D721Med (cell line): ENCODE measurements around the gene CTBP2.

Experiments
- DNase-seq: peaks from one replicate; pipeline ENCODE4 v3.0.0; 2011; ENCODE audit warnings: low spot score; ENCODE audit not compliant: insufficient read length
- FAIRE-seq: peaks from 2 replicates; lab custom pipeline; 2011; peaks lifted over from hg19 to GRCh38; lab: Jason Lieb, UNC
- CTCF ChIP-seq: IDR thresholded peaks from 2 replicates; pipeline ENCODE4 v1.5.1; 2012; ENCODE audit warnings: mild to moderate bottlenecking, control low read depth; ENCODE audit not compliant: insufficient read depth; ENCODE audit errors: missing control alignments

CTBP2 gene

DNA sequence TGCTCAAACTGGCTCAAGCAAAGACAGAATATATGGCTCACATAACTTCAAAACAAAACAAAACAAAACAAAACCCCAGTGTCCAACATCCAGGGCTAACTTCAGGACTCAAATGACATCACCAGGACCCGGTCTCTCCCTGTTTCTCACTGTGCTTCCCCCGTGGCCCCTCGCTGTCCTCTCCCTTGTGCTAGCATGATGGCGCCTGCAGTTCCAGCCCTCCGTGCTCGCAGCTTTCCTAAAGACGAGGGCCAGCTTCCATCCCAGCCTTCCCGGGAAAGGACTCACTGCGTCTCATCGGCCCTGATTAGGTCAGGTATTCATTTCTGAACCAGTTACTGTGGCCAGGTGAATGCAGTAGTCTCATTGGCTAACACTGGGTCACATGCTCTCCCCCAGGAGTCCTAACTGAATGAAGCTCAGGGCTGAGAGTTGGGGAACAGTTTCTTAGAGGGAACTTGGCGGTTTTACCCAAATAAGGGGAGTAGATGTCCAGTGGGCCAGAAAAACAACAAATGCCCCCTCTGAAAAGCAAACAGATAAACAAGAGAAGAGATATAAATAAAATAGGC lies 33.0 kb upstream of the CTBP2 start:
- no peak for TF ChIP-seq CTCF
- no peak for DNase-seq
- no peak for FAIRE-seq

GRCh38 chr10:125192620-125193019 lies 32.3 kb upstream of the CTBP2 start:
- FAIRE-seq: no peak
- no peak for DNase-seq
- no peak for TF ChIP-seq CTCF

GRCh38 chr10:125192005-125192404 lies 31.6 kb upstream of the CTBP2 start:
- DNase-seq: no peak
- TF ChIP-seq CTCF: no peak
- FAIRE-seq: no peak

DNA sequence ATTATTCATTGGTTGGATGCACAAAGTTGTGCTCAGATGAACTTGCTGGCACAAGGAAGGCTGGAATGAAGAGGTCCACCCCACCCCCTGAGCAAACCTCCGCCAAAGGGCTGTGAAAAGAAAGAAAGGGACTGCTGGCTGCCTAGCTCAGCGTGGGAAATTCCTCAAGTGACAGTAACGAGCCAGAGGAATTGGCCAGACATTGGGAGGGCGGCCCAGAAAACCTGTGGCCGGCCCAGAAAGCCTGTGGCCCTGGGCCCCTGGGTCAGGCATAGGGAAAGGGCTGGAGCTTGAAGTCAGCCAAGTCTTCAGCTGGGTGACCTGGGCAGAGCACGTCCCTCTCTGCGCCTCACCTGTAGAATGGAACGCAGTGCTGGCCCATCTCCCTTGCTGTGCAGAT lies 30.6 kb upstream of the CTBP2 start:
- no peak for TF ChIP-seq CTCF
- DNase-seq (no peak), FAIRE-seq (no peak)

DNA sequence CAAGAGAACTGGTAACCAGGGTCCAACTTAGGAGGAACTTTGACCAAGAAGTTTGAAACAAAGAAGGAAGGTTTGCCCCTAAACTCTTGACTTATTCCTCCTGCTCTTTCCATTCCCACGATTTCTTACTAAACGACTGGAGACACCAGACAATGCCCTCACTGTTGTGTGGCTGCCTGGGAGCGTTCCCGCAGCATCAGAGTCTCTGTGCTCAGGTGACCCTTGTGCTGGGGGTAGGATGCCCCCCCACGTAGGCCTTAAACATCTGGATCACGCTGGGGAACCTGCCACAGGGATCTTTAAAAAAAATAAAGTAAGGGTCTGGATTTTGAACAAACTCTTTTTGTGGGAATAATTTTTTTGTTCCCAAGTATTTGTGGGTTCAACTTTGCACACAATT lies 30.1 kb upstream of the CTBP2 start:
- FAIRE-seq: no peak

DNA sequence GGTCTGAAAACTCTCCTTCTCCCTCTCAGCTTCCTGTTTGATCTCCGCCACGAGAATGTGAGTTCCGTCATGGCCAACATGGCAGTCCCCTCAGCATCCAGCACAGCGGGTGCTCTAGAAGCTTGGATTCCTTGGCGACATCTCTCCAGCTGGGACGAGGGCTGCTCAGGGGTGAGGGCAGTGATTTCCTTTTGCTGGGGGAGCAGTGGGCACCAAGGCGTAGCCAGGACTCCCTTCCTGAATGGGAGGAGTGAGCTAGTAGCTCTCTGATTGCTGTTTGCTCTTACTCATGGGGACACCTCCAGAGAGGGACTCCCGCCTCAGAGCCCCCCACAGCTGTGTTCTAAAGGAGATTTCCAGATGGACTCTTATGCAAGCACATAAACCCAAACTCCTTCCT lies 28.8 kb upstream of the CTBP2 start:
- no peak for TF ChIP-seq CTCF
- FAIRE-seq: no peak
- DNase-seq: no peak

More for the DNA sequence above, 30.1 kb upstream of the CTBP2 start:
- no peak for TF ChIP-seq CTCF
- no peak for DNase-seq

- no peak for FAIRE-seq
- no peak for DNase-seq
- TF ChIP-seq CTCF: no peak
These were observed 27.2 kb upstream of the CTBP2 start for GRCh38 chr10:125187238-125188194.
